ENCODE results near the gene RCSD1.

RCSD1 gene

GRCh38 chr1:167644551-167644950 is 14.5 kb downstream of the RCSD1 start:
- no peak for DNase-seq

- DNase-seq, result no peak
Measured at GRCh38 chr1:167645140-167645541, 15.1 kb downstream of the RCSD1 start.

GRCh38 chr1:167645625-167646414 is 15.8 kb downstream of the RCSD1 start:
- no peak for DNase-seq

GRCh38 chr1:167648252-167648849 is 18.3 kb downstream of the RCSD1 start:
- no peak for DNase-seq

GRCh38 chr1:167648978-167649744 is 19.1 kb downstream of the RCSD1 start:
- no peak for DNase-seq

- DNase-seq, result no peak
Measured at GRCh38 chr1:167650269-167651160, 20.5 kb downstream of the RCSD1 start.

- DNase-seq, result no peak
Measured at GRCh38 chr1:167651161-167651693, 21.2 kb downstream of the RCSD1 start.

GRCh38 chr1:167654975-167655575 is 25.0 kb downstream of the RCSD1 start:
- DNase-seq, result no peak

GRCh38 chr1:167656657-167657056 is 26.6 kb downstream of the RCSD1 start:
- DNase-seq, result no peak

GRCh38 chr1:167658574-167659328 is 28.7 kb downstream of the RCSD1 start:
- no peak for DNase-seq

- no peak for DNase-seq
Measured at GRCh38 chr1:167659450-167659849, 29.4 kb downstream of the RCSD1 start.

- DNase-seq, result no peak
Measured at GRCh38 chr1:167659881-167660280, 29.8 kb downstream of the RCSD1 start.

GRCh38 chr1:167661527-167662426 is 31.7 kb downstream of the RCSD1 start:
- no peak for DNase-seq

GRCh38 chr1:167663002-167663772 is 33.2 kb downstream of the RCSD1 start:
- no peak for DNase-seq

GRCh38 chr1:167665469-167665868 is 35.4 kb downstream of the RCSD1 start:
- DNase-seq, result no peak

GRCh38 chr1:167666416-167666815 is 36.4 kb downstream of the RCSD1 start:
- no peak for DNase-seq

GRCh38 chr1:167667536-167667935 is 37.5 kb downstream of the RCSD1 start:
- DNase-seq, result no peak

GRCh38 chr1:167668108-167668507 is 38.1 kb downstream of the RCSD1 start:
- no peak for DNase-seq

Data from NCI-H2107 (cell line).